ENCODE measurements around the gene FBXL2. TPM values are rescaled to one million over a fixed set of nuclear protein-coding genes. Genes with fewer than 3 reads are reported as not detected.

Gene FBXL2
- polyA plus RNA-seq, 1 experiment = 19.1 TPM

DNA sequence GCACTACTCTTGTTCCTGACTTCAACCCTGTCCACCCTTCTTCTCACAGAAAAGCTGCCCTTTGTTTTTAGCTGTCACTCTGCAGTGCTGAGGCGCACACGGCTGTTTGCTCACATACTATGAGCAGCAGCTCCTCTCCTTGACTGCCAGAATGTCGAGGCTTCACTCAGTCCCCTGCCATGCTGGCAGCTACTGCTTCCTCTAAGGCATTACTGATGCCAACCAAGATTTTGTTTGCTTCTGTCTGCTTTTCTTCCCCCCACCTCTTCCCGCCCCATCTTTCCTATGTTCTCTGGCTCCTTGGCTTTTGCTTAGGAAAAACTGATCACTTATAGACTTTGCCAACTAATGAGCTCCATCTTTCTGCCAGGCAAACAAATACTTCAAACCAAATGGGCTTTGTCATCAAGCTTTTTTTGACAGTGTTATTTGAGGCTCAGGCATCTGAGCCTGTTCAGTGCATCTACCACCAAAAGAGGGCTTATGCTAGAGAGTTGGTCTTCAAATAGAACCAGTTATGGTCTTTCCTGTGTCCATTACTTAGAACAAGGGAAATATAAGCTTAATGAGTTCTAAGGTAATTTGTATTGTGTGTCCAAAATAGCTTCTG, 81.0 kb downstream of the FBXL2 start:
- TF ChIP-seq, protein P1, sequence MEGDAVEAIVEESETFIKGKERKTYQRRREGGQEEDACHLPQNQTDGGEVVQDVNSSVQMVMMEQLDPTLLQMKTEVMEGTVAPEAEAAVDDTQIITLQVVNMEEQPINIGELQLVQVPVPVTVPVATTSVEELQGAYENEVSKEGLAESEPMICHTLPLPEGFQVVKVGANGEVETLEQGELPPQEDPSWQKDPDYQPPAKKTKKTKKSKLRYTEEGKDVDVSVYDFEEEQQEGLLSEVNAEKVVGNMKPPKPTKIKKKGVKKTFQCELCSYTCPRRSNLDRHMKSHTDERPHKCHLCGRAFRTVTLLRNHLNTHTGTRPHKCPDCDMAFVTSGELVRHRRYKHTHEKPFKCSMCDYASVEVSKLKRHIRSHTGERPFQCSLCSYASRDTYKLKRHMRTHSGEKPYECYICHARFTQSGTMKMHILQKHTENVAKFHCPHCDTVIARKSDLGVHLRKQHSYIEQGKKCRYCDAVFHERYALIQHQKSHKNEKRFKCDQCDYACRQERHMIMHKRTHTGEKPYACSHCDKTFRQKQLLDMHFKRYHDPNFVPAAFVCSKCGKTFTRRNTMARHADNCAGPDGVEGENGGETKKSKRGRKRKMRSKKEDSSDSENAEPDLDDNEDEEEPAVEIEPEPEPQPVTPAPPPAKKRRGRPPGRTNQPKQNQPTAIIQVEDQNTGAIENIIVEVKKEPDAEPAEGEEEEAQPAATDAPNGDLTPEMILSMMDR (IDR thresholded peaks at IDR 0.05; ENCODE audit: insufficient read depth, low read depth, low read length) = no peak
- Histone ChIP-seq H3K4me3 (ENCODE audit: low read depth, low read length) (no peak overlapping the region), H3K27me3 (ENCODE audit: control insufficient read depth, insufficient read depth, low read length) (no peaks in the 10 kb centered on the region), H3K36me3 (ENCODE audit: control insufficient read depth, insufficient read depth, low read length) (no peaks in the 10 kb centered on the region)
- ChIA-PET POLR2A (no interaction called here), CTCF (interaction anchor here (3.7 kb wide), 1 partner anchor 14 kb away, joined by 15 read pairs; no protein-coding TSS in a partner anchor)
- no peak for DNase-seq (ENCODE audit: low read depth)

DNA sequence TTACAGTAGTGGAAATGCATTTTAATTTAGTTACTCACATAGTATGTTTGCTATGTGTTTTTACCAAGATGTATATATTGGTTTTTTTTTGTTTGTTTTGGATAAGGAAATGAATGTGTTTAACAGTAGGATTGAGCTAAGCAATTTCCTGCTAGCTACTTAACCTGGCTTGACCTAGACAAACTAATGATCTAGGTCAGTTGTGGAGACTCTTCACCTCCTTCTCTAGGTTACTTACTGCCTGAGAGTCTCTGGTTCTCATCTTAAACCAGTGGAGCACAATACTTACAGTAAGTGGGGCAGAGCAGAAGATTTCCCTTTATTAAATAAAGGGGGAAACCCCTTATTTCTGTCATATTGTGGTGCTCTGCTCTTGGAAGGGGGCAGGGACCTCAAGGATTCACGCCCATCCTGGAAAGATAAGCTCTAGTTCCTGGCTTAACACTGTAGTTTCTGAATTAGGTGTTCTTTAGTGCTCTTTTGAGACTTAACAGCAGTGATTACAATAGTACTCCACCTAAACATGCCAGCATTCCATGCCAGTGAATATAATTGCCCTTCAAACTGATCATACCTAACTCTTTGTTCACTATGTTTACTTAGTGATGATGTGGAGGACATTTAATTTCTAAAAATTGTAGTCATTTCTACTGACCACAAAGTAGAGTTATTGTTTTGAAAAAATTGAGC, 83.0 kb downstream of the FBXL2 start:
- Histone ChIP-seq H3K36me3 (ENCODE audit: control insufficient read depth, insufficient read depth, low read length) (no peaks in the 10 kb centered on the region), H3K27me3 (ENCODE audit: control insufficient read depth, insufficient read depth, low read length) (no peaks in the 10 kb centered on the region), H3K4me3 (ENCODE audit: low read depth, low read length) (no peak overlapping the region)
- POLR2A ChIA-PET = no interaction called here
- TF ChIP-seq, protein P1 (IDR thresholded peaks at IDR 0.05; ENCODE audit: insufficient read depth, low read depth, low read length) = no peak
- CTCF ChIA-PET = interaction anchor here (0.6 to 2.5 kb wide), 3 partner anchors 12 to 522 kb away, joined by 5 to 20 read pairs (median 6); no protein-coding TSS in a partner anchor
- DNase-seq (ENCODE audit: low read depth) = no peak

DNA sequence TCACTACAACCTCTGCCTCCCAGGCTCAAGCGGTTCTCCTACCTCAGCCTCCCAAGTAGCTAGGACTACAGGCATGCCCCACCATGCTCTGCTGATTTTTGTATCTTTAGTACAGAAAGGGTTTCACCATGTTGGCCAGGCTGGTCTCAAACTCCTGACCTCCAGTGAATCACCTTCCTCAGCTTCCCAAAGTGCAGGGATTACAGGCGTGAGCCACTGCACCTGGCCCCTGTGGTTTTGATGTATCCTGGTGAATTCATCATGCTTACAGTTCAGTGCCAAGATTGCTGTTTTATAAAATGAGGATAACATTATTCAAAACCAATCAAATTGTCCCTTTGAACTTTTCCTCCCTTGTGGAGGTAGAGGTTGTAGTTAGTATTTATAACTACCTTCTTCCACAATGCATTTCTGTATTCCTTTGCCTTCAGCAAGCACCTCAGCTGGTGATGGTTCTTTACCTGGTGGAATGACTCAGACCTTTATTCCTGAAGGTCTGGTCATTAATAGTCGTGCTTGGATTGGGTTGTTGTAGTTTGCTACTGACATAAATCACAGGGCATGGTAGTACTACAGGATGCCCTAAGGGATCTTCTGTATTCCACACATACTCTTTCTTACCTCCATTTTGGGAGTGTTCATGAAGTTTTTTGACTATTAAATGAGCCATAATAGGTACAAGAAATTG, 86.0 kb downstream of the FBXL2 start:
- Histone ChIP-seq H3K27me3 (ENCODE audit: control insufficient read depth, insufficient read depth, low read length) (no peaks in the 10 kb centered on the region), H3K4me3 (ENCODE audit: low read depth, low read length) (no peak overlapping the region), H3K36me3 (ENCODE audit: control insufficient read depth, insufficient read depth, low read length) (no peaks in the 10 kb centered on the region)
- ChIA-PET CTCF (interaction anchor here (1.1 to 3.3 kb wide), 3 partner anchors 10 to 234 kb away, joined by 3 to 24 read pairs (median 3); no protein-coding TSS in a partner anchor), POLR2A (no interaction called here)
- TF ChIP-seq, protein P1 (IDR thresholded peaks at IDR 0.05; ENCODE audit: insufficient read depth, low read depth, low read length) = no peak
- DNase-seq (ENCODE audit: low read depth) = no peak

DNA sequence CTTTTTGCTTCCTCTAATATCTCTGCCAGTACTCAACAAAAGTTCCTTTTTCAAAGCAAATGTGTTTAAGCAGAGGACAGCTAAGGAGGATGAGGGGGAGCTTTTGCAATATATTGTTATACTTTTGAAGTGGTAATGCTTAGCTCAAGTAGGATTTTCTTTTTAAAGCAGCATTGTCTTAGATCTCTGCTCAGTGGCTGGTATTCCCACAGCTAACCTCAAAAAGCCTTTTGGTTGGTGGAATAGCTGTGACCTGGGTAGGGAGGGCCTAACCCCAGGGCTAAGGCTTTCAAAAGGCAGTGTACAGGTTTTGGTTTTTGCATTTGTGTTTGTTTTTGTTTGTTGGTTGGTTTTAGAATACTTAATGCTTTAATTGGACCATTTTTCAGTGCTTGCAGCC, 86.8 kb downstream of the FBXL2 start:
- ChIA-PET POLR2A (no interaction called here), CTCF (interaction anchor here (0.8 to 3.3 kb wide), 3 partner anchors 9 to 413 kb away, joined by 3 to 24 read pairs (median 9); no protein-coding TSS in a partner anchor)
- Histone ChIP-seq H3K4me3 (ENCODE audit: low read depth, low read length) (no peak overlapping the region), H3K27me3 (ENCODE audit: control insufficient read depth, insufficient read depth, low read length) (no peaks in the 10 kb centered on the region), H3K36me3 (ENCODE audit: control insufficient read depth, insufficient read depth, low read length) (no peaks in the 10 kb centered on the region)
- no peak for DNase-seq (ENCODE audit: low read depth)
- TF ChIP-seq, protein P1 (IDR thresholded peaks at IDR 0.05; ENCODE audit: insufficient read depth, low read depth, low read length) = no peak

Measured in BJ (cell line).